Natural killer cell (primary cell): ENCODE measurements around the gene RNF213. TPM values are rescaled to one million over a fixed set of nuclear protein-coding genes. Genes with fewer than 3 reads are reported as not detected.

Experiments
- ATAC-seq, 3 donors: fragments of 150-1000 bp in 2 of 3; fragments of 200-7000 bp in 1 of 3; cut with Tn5 transposase; 1 replicate in 1 of 3; 2 replicates in 2 of 3; pipeline ENCODE4 v1.10.0; 2021; ENCODE audit warnings: mild to moderate bottlenecking in 2 of 3, moderate library complexity in 2 of 3
- DNase-seq, 2 donors: peaks; one replicate each; pipeline versions ENCODE4 v3.0.0 to v3.0.0-alpha.2; 2013 to 2021; ENCODE audit warnings: mixed read lengths in 1 of 2
- H3K27ac ChIP-seq: one replicate; pipeline ENCODE4 v1.5.1; 2013; ENCODE audit warnings: mild to moderate bottlenecking, low read length
- H3K27me3 ChIP-seq: one replicate; pipeline ENCODE4 v1.6.1; 2013; ENCODE audit warnings: low read length; ENCODE audit not compliant: control insufficient read depth, insufficient read depth
- H3K36me3 ChIP-seq: one replicate; pipeline ENCODE4 v1.6.1; 2013; ENCODE audit warnings: low read length; ENCODE audit not compliant: control insufficient read depth, insufficient read depth
- H3K4me1 ChIP-seq: one replicate; pipeline ENCODE4 v1.6.1; 2013; ENCODE audit warnings: low read length; ENCODE audit not compliant: control insufficient read depth, insufficient read depth
- H3K4me3 ChIP-seq: one replicate; pipeline ENCODE4 v1.5.1; 2013; ENCODE audit warnings: low read length
- H3K9me3 ChIP-seq: one replicate; pipeline ENCODE4 v1.6.1; 2013; ENCODE audit warnings: low read length; ENCODE audit not compliant: control insufficient read depth, insufficient read depth
- H3K27ac Mint-ChIP-seq, 2 donors: one replicate each; pipeline ENCODE4 v1.8.0; 2022; ENCODE audit warnings: mild to moderate bottlenecking in 2 of 2, mixed read lengths in 2 of 2, moderate library complexity in 1 of 2
- H3K27me3 Mint-ChIP-seq, 2 donors: one replicate each; pipeline ENCODE4 v1.8.0; 2022; ENCODE audit warnings: low read depth in 2 of 2, mixed read lengths in 2 of 2
- H3K36me3 Mint-ChIP-seq: one replicate; pipeline ENCODE4 v1.8.0; 2022; ENCODE audit warnings: mixed read lengths
- H3K4me1 Mint-ChIP-seq, 2 donors: one replicate each; pipeline ENCODE4 v1.8.0; 2022; ENCODE audit warnings: mixed read lengths in 2 of 2
- H3K4me3 Mint-ChIP-seq: one replicate; pipeline ENCODE4 v1.8.0; 2022; ENCODE audit warnings: mild to moderate bottlenecking, moderate library complexity, mixed read lengths
- H3K9me3 Mint-ChIP-seq, 2 donors: one replicate each; pipeline ENCODE4 v1.8.0; 2022; ENCODE audit warnings: mixed read lengths in 2 of 2
- whole genome bisulfite sequencing: methylation state at CpG from one replicate; pipeline ENCODE4 v1.1.7; 2013; ENCODE audit warnings: missing lambda C conversion rate; ENCODE audit not compliant: insufficient coverage; 5-methylcytosine and 5-hydroxymethylcytosine counted together
- intact Hi-C: fragments of 100-400 bp; cut with micrococcal nuclease; formaldehyde crosslinking; loops from one replicate; pipeline ENCODE4 v1.14.2; 2022
- total RNA-seq, 4 donors: library from RNA; stranded (reverse); fragments of 120-200 nt in 1 of 4; gene quantifications; one replicate each; pipeline versions ENCODE4 v1.2.3 to v1.2.4, GENCODE V29; 2013 to 2022
- TF ChIP-seq, protein P1 (sequence below): fragments of 200-600 bp; IDR thresholded peaks from one replicate; pipeline ENCODE4 v1.8.0; 2022; ENCODE audit warnings: antibody characterized with exemption

RNF213 gene
- total RNA-seq, 3 donors from 2014 or later (not counting 1 experiment from before 2014, with no cell fraction given): 929 to 1,120 (median 1,060) TPM

DNA sequence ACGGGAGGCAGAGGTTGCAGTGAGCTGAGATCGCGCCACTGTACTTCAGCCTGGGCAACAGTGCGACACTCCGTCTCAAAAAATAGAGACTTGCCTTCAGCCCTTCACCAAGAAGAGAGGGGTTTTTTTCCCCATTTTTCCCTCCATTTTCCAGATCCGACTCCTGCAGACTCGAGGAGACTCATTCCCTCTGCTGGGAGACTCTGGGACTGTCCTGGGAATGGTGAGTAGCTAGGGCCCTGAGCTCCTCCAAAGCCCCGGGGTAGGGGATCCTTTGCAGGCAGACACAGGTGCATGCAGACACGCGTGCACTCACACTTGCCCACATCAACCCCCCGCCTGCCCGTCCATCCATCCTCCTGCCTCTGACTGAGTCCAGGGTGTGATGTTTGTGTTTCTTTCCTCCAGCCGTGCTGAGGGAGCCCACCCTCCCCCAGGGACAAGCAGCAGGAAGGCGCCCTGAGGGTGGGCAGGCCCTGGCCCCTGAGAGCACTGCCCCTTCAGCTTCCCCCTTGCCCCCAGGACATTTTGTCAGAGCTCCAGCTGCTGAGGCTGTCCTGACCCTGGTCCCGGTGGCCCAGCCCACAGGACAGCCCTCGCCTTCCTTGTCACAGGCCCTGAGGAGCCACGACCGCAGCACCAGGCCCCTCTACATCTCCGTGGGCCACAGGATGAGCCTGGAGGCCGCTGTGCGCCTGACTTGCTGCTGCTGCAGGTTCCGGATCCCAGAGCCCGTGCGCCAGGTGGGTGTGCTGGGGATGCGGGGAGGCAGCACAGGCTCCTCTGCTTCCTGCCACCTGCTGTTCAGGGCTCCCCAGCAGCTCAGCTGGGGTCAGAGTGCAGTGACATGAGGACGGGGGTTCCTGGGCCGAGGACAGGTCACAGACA is 164.5 kb downstream of the RNF213 start:
- peaks cover 40% of the 10 kb centered on the region for H3K4me1 ChIP-seq
- TF ChIP-seq, protein P1, sequence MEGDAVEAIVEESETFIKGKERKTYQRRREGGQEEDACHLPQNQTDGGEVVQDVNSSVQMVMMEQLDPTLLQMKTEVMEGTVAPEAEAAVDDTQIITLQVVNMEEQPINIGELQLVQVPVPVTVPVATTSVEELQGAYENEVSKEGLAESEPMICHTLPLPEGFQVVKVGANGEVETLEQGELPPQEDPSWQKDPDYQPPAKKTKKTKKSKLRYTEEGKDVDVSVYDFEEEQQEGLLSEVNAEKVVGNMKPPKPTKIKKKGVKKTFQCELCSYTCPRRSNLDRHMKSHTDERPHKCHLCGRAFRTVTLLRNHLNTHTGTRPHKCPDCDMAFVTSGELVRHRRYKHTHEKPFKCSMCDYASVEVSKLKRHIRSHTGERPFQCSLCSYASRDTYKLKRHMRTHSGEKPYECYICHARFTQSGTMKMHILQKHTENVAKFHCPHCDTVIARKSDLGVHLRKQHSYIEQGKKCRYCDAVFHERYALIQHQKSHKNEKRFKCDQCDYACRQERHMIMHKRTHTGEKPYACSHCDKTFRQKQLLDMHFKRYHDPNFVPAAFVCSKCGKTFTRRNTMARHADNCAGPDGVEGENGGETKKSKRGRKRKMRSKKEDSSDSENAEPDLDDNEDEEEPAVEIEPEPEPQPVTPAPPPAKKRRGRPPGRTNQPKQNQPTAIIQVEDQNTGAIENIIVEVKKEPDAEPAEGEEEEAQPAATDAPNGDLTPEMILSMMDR: no peak
- ATAC-seq (no peak), DNase-seq (no peak)
- peak overlapping the region in 1 of 2 donors; percentile 54 for H3K27ac Mint-ChIP-seq
- no peak overlapping the region for H3K4me3 Mint-ChIP-seq
- no peaks in the 10 kb centered on the region for H3K27me3 ChIP-seq
- H3K36me3 Mint-ChIP-seq: no peaks in the 10 kb centered on the region
- H3K9me3 ChIP-seq: no peaks in the 10 kb centered on the region
- no peaks in the 10 kb centered on the region for H3K9me3 Mint-ChIP-seq
- H3K4me3 ChIP-seq: no peak overlapping the region
- 71% methylated on average over 27 of the region's 27 CpGs for WGBS
- H3K36me3 ChIP-seq: no peaks in the 10 kb centered on the region
- intact Hi-C loops: loop anchor here (10.0 kb wide), 1 partner anchor 680 kb away; no protein-coding TSS in a partner anchor
- peaks cover 7 to 16% of the 10 kb centered on the region in 2 donors for H3K4me1 Mint-ChIP-seq
- no peaks in the 10 kb centered on the region for H3K27me3 Mint-ChIP-seq
- no peak overlapping the region for H3K27ac ChIP-seq

DNA sequence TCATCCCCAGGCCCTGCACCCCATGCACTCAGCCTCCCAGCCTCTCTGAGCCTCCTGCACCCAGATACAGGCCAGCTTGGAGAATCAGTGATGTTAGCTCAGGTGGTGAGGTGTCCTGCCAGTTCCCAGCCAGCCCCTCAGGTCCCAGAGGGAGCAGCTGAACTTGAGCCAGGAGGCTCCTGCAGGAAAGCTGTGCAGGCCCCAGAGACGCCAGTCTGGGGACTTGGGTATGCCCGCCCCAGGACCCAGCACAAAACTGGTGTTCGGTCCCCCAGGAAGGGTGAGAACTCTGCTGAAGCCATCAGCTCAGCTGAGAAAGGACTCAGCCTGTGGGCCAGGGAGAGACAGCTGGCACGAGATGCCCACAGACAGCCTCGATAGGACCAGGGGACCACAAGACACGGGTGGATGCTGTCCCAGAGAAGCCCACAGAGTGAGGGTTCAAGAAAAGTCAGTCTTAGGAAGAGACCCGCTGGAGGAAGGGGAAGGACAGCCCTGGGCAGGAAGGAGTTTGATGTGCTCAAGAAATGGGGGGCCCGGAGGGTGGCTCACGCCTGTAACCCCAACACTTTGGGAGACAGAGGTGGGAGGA is 165.3 kb downstream of the RNF213 start:
- peaks cover 40% of the 10 kb centered on the region for H3K4me1 ChIP-seq
- ATAC-seq (no peak), DNase-seq (no peak)
- H3K36me3 Mint-ChIP-seq: no peaks in the 10 kb centered on the region
- H3K27me3 Mint-ChIP-seq: no peaks in the 10 kb centered on the region
- intact Hi-C loops: loop anchor here (2.0 to 10.0 kb wide), 2 partner anchors 555 to 679 kb away; no protein-coding TSS in a partner anchor
- H3K9me3 Mint-ChIP-seq: no peaks in the 10 kb centered on the region
- WGBS: 91% methylated on average over 9 of the region's 9 CpGs
- H3K4me3 Mint-ChIP-seq: no peak overlapping the region
- peaks cover 6 to 16% of the 10 kb centered on the region in 2 donors for H3K4me1 Mint-ChIP-seq
- no peaks in the 10 kb centered on the region for H3K27me3 ChIP-seq
- H3K36me3 ChIP-seq: no peaks in the 10 kb centered on the region
- H3K4me3 ChIP-seq: no peak overlapping the region
- peak overlapping the region in 1 of 2 donors; percentile 71 for H3K27ac Mint-ChIP-seq
- H3K9me3 ChIP-seq: no peaks in the 10 kb centered on the region
- TF ChIP-seq, protein P1: no peak
- H3K27ac ChIP-seq: no peak overlapping the region

DNA sequence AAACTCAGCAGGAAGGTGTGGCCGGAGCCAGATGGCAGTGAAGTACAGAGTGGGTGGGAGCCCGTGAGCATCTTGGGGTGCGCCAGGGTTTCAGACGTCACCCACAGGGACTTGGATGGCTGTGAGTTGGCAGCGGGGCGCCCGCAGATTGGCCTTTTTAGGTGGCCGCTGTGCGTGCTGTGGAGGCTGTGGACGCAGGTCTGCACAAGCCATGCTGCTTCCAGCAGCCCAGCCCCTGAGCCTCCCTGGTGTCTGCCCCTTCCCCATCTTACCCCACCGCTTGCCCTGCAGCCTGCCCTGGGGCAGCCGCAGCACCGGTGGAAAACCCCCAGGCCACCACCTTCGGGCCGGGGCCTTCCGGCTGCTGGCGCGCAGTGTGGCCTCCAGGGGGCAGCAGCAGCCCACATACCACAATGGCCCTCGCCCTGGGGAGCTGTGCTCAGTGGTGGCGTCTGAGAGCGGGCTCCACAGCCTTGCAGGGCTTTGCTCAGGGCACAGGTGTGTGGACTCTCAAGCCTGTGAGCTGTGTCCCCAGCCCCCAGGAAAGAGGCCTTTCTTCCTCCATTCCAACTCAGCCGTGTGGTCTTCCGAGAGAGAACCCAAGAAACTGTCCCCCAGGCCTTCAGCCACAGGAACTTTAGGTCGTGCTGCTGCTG is 166.1 kb downstream of the RNF213 start:
- intact Hi-C loops: loop anchor here (1.0 to 10.0 kb wide), 4 partner anchors 79 to 678 kb away; no protein-coding TSS in a partner anchor
- Mint-ChIP-seq H3K9me3 (no peaks in the 10 kb centered on the region), H3K36me3 (no peaks in the 10 kb centered on the region), H3K4me3 (no peak overlapping the region), H3K4me1 (peaks cover 6 to 16% of the 10 kb centered on the region in 2 donors), H3K27me3 (no peaks in the 10 kb centered on the region), H3K27ac (peak overlapping the region in 1 of 2 donors; percentile 71)
- ATAC-seq (peak; percentile 96 to 97 (median 97)), DNase-seq (peak; percentile 88 to 94)
- no peaks in the 10 kb centered on the region for H3K36me3 ChIP-seq
- peaks cover 40% of the 10 kb centered on the region for H3K4me1 ChIP-seq
- TF ChIP-seq, protein P1: peak; percentile 94
- WGBS: 39% methylated on average over 24 of the region's 24 CpGs
- no peak overlapping the region for H3K4me3 ChIP-seq
- no peaks in the 10 kb centered on the region for H3K27me3 ChIP-seq
- H3K9me3 ChIP-seq: no peaks in the 10 kb centered on the region
- H3K27ac ChIP-seq: no peak overlapping the region
